HG02642 (cell line): ENCODE results near the gene MYRIP.

Experiments
- ATAC-seq: cut with Tn5 transposase; IDR thresholded peaks from one replicate; pipeline ENCODE4 v1.9.1; 2021; ENCODE audit warnings: mild to moderate bottlenecking; ENCODE audit not compliant: unreplicated experiment, poor library complexity

The MYRIP gene

DNA sequence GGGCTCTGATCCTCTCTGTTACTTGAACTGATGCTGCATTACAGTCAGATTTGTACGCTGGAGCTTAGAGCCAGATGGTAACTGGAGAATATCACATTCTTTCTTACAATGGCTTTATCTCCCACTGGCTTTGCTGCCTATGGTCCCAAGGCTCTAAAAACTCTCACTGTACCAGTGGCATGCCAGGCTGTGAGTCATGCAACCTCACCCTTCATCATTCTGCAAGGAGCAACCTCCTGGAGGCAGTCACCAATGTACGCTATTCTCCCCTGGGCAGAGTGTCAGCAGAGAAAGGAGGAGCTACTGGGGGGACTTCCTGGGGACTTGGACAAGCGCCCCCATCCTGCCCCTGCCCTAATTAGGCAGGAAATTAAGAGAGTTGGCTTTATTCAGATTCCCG is 402.2 kb downstream of the MYRIP start:
- no peak for ATAC-seq

DNA sequence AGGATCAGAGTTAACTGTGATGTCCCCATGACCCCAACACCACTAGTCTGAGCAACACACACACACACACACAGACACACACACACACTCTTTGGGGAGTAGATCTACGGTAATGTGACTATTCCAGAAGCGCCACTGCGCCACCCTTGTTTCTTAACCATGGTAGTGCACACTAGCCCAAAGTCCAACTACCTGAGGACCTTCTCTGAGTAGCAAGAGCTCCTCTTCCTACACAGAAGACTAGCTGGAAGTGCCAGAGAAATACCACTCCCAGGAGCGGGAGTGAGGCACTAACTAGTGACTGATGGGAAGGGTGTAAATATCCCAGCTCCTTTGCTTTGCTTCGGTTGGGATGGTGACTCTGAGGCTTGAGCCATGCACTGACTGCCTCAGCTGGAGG is 404.1 kb downstream of the MYRIP start:
- no peak for ATAC-seq

GRCh38 chr3:40215015-40215414 is 405.6 kb downstream of the MYRIP start:
- ATAC-seq = no peak

- ATAC-seq = no peak
Observed at GRCh38 chr3:40216471-40216870, 407.1 kb downstream of the MYRIP start.

DNA sequence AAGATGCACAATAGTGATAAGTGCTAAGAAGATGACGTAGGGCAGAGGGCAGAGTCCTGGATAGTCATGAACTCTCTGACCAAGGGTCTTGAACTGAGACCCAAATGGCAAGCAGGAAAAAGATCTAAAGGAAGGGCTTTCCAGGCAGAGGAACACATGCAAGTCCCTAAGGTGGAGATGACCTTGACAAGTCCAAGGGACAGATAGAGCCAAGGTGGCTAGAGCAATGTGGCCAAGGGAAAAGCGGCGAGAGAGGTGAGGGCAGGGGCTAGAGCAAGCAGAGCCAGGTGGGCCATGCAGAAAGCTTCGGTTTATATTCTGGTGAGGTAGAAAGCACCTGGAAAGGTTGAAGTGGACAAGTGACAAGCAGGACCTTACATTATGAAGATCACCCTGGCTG is 414.4 kb downstream of the MYRIP start:
- no peak for ATAC-seq

GRCh38 chr3:40224796-40225515 is 415.5 kb downstream of the MYRIP start:
- no peak for ATAC-seq

- no peak for ATAC-seq
Observed at GRCh38 chr3:40226636-40227035, 417.2 kb downstream of the MYRIP start.

GRCh38 chr3:40228792-40229350 is 419.5 kb downstream of the MYRIP start:
- ATAC-seq = no peak

GRCh38 chr3:40229386-40229785 is 420.0 kb downstream of the MYRIP start:
- ATAC-seq = no peak

GRCh38 chr3:40229963-40230362 is 420.6 kb downstream of the MYRIP start:
- ATAC-seq = no peak

GRCh38 chr3:40230382-40230781 is 421.0 kb downstream of the MYRIP start:
- no peak for ATAC-seq

GRCh38 chr3:40232626-40233025 is 423.2 kb downstream of the MYRIP start:
- ATAC-seq = no peak

DNA sequence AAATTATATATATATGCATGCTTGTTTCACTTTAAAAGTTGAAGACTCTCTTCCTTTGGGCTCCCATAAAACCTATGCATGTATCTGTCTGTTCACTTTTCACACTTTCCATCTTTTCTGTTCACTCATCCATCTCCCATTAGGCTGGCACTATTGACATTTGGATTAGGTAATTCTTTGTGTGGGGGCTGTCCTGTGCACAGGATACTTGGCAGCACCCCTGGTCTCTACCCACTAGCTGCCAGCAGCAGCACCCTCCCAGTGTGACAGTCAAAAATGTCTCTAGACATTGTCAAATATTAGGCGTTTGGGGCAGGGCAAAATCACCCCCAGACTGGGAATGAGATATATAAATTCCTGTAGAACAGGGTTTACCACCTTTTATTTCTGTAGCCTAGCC is 427.8 kb downstream of the MYRIP start:
- ATAC-seq = no peak

DNA sequence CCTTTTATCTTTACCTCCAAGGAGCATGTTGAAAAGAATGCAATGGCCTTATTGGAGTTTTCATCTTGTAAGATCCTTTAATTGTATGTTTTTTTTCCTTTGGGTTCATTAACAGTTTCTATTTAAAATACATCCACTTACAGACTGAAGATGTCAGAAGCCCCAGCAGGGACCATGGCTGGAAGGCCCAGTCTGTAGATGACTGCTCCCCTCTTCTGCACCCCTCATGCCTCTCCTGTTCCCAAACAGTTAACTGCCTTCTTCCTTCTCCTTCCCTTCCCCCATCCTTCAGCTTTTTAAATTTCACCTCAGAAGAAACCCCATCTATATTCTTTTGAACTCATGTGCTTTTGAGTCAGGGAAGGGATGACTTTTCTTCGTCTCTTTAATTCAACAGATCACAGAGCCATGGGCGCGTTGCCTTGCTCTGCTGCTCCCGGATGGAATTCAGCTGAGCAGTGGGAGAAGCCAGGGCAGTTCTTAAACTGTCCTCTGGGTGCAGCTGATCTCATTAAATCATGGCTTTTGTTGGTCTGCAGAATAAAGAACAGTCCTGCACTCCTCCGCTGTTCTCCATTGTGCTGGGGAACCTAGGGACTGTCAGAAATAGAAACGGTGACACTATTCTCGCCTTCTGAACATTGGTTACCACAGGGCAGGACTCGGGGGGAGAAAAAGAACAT is 428.6 kb downstream of the MYRIP start:
- ATAC-seq = no peak

- no peak for ATAC-seq
Observed at GRCh38 chr3:40240921-40241320, 431.5 kb downstream of the MYRIP start.

DNA sequence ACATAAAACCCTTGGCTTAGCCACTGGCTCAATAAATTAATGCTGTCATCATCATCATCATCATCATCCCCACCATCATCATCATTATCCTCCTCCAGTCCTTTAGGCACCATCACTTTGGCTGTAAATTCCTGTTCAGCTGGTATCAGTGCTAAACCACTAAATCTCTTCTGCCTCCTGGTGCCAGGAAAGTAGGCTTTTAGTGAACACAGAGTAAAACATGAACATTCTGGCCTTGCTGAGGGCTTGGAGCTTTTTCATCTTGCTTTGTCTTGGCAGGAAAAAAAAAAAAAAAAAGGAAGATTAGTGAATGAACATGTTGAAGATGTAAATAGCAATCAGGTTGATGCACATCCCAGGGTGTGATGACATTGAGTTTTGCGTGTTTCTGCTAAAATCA is 432.8 kb downstream of the MYRIP start:
- ATAC-seq = no peak

GRCh38 chr3:40242638-40243037 is 433.2 kb downstream of the MYRIP start:
- ATAC-seq = no peak

DNA sequence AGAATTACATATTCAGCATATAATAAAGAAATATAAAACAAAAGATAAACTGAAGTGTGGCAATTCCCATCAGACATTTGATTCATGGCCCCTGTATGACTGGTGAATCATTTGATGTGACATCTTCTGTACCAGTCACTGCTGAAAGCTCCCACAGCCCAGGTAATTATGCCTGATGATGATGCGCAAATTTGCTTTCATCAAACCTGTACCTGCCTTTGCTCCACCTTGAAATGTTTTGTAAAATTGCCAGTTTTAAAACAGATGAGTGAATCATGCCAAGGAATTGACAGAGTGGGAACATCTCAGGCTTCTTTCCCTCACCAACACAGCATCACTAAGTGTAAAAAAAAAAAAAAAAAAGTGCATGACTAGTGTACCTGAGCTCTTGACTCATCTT is 433.6 kb downstream of the MYRIP start:
- ATAC-seq = no peak

GRCh38 chr3:40247714-40248454 is 438.5 kb downstream of the MYRIP start:
- no peak for ATAC-seq

DNA sequence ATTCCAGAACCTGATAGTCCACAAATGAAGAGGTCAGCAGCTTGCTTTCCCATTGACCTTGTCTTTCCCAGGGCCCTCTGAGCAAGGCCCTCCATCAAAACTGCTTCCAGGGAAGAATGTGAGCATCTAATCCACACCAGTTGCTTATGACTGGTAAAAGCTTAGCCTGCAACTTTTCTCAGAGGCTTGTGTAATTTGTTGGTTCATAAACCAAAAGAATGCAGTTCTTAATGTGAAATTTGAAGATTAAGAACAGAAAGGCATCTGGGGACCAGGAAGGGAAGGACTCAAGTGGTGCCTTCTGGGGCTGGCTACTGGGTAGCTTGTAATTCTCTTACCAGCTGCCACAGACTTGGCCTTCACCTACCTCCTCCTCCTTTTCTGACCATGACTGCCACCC is 439.2 kb downstream of the MYRIP start:
- ATAC-seq = no peak

GRCh38 chr3:40249168-40249567 is 439.8 kb downstream of the MYRIP start:
- ATAC-seq = no peak
